ENCODE measurements around the gene NETO1.

NETO1 gene

DNA sequence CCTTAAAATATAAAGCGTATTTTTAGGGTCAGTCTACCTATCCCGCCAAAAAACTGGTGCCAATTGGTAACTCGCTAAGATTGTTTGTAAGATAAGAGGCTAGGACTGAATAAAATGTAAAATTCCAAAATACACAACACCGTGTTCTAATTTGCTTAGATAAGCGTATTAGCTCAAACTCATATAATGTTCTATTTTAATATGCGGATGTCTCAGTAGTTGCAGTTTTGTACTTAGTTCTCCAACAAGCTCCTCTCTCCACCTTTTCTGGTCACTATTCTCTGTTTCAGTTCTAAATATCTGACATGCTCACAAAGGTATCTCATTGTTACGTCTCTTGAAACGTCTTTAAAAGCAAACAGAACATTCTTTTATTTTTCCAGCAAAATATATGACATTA is 24.0 kb downstream of the NETO1 start:
- no peak for DNase-seq

DNA sequence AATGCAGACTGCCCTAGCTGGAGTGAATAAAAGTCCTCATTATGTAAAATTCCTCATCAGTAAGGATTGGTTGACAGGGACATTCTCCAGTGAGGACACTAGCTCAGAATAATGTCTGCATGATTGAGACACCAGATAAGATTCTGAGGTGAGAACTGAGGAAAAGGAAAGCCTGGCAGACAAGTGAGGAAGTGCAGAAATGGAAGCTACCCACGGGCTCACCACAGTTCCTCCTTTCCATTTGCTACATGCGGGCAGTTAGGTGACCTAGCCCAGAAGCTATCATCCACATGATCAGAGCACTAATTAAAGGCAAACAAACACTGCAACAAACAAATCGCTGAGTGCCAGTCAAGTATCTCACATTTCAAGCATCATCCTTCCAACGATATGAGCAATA is 27.7 kb downstream of the NETO1 start:
- no peak for DNase-seq

DNA sequence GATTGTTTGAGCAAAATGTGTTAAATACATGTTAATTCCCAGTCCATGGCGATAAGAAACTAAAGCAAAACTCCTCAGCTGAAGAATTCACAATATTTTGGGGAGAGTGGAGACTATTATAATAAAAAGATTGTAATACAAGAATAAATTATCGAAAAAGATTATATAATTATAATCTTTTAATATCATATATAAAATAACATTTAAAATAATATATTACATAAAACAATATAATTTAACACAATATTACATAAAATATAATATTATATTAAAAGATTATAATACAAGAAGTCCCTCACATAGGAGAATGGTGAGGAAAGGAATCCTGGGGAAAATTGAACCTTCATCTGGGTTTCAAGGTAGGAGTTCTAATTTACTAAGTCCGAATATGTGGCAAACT is 33.1 kb downstream of the NETO1 start:
- no peak for DNase-seq

DNA sequence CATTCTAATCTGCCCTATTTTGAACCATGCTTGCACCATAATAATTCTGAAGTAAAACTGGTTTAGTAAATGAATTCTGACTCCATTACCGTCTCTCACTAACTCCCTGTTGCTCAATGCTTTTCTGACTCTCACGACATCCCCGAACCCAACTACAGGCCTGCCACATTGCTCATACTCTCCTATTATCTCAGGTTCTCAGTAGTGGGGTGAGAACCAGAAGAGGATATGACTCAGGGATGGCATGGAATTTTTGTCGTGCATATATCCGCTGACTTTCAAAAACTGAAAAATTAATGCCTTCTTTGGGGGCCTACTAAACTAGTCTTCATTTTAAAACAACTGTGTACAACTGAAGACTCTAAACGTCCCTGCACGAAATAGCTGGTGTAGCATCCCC is 34.3 kb downstream of the NETO1 start:
- no peak for DNase-seq

DNA sequence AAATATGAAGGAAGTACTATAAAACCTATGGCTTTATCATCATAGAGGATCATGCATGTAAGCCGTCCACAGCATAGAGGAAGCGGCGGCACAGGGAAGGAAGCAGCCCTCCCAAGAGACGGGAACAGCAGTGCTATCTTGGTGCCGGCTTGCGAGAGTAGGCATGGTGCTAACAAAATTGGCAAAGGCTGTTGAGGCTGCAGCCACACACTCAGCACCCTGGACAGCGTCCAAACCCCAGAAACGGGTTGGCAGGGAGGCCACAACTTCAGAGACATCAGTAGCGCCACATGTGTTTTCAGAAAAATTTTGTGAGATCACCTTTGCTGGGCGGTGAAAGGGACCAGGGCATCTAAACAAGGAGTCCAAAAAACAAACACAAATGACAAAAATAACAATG is 37.7 kb downstream of the NETO1 start:
- no peak for DNase-seq

DNA sequence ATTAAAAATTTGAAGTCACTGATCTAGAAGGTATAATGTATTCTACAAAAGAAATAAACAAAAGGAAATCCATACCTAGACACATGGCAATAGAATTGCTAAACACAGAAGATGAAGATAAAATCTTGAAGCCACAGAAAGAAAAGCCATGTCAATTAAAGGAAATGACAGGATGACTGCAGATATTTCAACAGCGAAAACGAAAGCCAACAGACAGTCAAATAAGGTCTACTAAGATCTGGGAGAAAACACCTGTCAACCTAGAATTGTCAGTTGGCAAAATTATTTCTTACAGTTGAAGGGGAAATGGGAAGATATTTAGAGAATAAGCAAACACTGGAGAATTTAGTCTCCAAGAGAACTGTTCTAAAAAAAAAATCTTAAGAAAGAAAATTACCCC is 39.2 kb downstream of the NETO1 start:
- DNase-seq, result no peak

DNA sequence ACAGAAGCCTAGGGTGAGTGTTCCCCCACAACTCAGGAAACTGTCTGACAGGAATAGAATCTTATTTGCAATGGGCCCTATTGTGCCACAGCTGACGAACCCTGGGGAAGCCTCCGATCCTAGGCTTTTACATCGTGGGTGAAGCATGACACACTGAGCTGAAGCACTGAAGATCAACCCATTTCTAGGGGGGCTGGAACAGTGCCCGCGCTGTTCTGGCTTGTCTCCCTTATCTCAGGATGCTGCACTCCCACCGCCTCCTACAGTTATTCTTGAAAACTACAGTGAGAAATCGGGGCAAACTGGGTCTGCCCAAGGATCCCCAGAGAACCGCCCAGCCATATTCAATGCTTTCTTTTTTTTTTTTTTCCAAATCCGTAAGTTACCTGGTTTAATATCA is 41.1 kb downstream of the NETO1 start:
- DNase-seq, result no peak

DNA sequence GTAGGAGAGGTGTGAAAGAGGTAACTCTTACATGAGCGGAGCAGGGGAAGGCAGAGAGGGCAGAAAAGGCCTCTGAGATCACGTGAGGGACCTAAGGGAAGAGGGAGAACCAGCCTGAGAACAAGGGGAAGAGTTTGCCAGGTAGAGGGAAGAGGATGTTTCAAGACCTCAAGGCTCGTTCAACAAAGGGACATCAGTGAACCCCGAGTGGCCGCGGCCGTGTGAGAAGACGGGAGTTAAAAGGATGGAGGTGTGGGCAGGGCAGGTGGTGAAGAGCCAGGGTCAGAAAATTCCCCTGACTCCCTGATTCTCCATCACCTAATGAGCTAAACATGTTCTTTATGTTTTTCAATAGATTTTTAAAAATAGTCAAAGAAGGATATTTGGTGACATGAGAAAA is 44.4 kb downstream of the NETO1 start:
- no peak for DNase-seq

DNA sequence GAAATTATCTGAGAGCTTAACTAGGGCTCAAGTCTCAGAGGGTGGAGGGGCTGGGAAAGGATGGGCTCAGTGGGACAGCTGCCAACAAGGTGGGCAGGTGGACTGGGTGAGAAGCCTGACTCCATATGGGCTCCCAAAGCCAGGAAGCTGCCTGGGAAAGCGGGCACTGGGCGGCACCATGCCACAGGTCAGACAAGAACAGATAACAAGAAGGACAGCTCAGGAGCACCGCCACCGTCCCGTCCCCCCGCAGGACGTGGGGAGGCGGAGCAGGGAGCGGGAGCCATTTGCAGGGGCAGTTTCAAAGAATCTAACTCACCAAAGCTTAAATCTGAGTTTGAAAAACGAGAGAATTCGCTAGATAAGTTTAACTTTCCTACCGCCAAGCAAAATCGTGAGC is 45.6 kb downstream of the NETO1 start:
- no peak for DNase-seq

DNA sequence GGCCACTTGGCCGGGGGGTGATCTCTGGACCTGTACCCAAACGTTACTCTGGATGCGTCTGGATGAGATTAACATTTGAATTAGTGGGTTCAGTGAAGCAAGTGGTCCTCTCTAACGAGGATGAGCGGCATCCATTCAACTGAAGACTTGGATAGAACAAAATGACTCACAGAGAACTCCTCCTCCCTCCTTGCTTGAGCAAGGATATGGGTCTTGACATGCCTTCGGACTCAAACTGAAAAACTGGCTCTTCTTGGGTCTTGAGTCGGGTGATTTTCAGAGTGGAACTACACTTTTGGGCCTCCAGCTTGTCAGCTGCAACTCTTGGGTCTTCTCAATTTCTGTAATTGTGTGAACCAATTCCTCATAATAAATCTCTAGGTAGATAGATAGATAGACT is 47.2 kb downstream of the NETO1 start:
- no peak for DNase-seq

DNA sequence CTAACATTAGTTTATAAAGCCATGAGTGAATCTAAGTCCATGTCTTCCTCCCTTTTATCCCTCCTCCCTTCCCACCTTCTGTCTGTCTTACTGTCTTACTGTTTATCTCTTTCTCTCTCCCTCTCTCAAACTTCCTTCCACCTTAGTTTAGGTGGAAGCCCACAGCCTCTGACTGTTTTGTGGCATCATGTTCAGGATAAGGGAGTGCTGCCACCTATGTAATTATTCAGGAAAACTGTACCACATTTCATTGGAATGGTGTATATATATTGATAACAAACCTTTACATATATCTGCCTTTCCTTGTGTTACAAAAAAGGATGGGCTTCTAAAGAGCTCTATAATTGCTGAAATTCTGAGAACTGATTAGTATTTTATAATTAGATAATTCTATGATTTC is 48.7 kb downstream of the NETO1 start:
- no peak for DNase-seq

DNA sequence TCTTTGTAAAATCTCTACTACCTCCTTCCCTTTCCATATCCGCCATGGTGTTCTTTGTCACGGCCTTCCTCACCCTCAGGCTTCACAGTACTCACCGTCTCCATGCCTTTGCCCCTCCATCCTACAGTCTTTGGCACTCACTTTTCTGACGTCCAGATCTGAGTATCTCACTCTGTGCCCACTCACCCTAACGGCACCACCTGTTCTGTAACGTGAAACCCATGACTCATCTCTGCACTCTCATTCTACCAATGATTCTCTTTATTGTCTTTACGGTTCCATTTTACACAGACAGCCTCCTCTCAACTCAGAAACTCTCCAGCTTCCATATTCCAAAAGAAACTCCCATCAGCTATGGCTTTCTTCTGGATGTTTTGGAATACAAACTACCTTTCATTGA is 56.7 kb downstream of the NETO1 start:
- no peak for DNase-seq

DNA sequence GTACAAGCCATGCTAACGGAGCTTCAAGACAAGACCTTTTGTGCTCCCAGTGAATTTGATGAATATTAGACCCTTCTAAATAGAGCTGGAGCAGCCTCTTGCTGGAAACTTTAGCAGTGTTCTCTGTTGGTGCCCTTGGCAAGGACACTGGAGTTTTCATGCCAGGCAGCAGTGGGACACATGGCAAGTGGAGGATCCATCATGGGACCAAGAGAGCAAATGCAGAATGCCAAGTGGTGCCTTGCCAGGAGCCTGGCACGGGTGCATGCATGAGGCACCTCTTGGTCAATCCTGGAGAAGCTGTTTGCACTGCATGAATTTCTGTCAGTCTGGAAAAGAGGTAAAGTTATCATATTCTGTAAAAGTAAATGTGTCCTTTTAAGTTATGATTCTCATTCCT is 59.1 kb downstream of the NETO1 start:
- no peak for DNase-seq

DNA sequence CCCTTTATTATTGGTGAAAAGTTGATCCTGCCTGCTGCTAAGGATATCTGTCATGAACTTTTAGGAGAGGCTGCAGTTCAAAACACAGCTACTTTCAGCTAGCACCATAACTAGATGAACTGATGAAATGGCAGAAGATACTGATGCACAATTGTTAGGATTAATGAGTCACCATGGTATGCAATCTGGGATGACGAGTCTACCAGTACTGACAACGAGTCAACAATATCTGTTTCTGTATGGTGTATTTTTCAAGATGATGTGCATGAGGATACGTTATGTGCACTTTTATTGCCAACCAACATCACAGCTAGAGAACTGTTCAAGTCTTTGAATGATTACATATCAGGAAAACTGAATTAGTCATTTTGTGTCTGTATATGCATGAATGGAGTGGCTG is 68.7 kb downstream of the NETO1 start:
- DNase-seq, result no peak

DNA sequence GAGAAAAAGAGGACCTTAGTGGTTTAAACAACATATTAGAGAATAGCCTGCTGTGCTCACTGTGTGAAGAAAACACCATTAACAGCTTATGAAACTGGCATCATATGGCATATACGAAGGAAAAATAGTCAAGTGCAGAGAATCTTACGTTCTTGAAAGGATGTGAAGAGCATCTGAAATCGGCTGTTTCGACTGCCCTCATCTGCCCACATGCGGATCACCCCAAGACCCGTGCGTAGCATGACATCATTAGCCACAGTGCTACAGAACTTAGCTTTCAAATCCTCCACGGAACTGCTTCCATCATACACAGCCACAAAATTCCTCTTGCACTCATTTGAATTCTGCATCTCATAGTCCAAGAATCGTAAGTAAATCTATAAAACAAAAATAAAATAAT is 84.3 kb downstream of the NETO1 start:
- DNase-seq, result no peak

DNA sequence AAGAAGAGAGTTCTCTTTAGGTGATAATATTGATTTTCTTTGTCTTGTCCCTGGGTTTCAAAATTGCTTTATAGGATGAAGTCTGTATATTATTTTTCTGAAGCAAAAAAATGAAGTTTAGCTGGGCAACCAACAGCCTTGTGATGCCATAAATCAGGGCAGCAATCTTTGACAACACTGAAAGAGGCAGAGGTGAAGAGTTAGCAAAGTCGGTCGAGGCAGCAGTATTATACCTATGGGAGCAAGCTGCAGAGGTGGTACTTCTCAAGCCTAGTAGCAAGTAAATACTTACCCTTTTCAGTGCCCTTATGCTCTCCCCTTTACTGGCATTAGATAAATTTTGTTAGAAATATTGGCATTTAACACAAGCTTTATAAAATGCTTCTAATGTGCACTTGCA is 92.9 kb downstream of the NETO1 start:
- DNase-seq, result no peak

DNA sequence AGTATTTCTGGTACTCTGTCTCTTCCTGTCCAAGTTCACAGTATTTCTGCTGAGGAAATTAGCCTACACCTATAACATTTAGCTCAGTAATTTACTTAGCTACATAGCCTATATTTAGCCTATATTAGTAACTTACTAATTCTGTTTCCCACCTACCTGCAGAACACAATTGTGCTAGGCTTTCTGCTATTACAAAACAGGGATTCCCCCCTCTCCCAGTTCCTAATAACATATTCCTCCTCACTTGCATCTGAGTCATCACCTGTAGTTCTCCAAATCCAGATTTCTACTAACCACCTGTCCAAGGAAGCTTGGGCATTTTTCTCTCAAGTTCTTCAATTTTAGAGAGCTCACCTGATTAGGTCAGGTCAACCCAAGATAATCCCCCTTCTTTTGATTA is 94.9 kb downstream of the NETO1 start:
- no peak for DNase-seq

DNA sequence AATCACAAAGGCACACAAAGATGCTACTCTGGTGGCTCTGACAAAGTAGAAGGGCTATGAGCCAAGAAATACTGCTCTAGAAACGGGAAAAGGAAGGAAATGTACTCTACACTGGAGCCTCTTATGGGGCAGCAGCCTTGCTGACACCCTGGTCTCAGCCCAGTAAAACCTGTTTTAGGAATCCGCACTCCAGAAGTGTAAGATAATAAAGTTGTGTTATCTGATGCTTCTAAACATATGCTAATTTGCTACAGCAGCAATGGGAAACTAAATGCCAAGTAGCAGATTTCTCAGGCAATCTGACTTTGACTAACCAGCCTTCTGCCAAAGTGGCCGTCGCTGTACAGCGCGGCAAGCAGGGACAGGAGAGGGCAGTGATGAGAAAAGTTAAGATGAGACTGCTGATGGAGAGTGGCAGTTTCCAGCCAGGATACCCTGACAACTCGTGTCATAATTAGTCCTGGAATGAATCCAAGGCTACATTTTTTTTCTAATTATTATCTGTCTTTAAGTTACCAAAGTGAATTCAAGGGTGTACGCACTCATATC is 99.0 kb downstream of the NETO1 start:
- DNase-seq, result no peak

DNA sequence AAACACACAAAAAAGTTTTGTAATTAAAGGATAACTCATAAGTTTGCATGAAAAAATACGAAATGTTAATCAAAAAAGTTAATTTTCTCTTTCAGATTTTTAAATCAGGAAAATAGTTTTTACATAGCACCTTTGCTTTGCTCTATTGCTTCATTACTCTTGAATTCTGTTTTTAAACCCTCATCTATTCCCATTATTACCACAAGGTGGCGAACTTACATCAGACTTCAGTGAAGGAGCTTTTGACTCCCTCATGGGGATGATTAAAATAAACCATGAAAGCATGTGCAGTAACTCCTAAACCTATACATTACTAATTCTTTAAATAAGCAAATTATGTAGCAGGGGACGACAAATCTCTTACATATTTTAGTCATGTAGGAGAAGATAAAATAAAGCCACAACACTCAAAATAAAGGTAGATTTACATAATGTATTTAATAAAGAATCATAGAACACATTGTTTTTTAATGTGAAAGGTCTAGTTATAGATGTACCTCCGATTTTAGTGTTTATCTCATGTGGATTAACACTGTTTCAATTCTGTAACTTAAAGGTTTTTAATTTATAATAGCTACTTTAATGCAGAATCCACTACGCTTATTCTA is 105.2 kb downstream of the NETO1 start:
- DNase-seq, result no peak

DNA sequence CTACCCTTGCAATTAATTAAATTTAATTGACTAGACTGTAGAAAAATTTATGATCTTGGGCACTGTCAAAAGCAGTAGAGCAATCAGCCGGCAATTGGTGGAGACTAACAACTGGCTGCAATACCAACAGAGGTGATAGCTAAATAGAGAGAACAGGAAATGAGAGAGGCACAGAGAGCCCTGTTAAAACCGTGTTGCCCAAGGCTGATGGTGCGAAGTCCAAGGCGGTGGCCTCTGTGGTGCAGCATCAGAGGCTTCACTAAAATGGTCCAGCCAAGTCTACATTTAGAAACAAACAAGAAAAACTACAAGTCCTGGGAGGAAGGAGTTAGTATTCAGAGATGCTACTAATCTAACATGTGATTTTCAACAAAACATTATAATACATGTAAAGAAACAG is 115.6 kb downstream of the NETO1 start:
- DNase-seq, result no peak

DNA sequence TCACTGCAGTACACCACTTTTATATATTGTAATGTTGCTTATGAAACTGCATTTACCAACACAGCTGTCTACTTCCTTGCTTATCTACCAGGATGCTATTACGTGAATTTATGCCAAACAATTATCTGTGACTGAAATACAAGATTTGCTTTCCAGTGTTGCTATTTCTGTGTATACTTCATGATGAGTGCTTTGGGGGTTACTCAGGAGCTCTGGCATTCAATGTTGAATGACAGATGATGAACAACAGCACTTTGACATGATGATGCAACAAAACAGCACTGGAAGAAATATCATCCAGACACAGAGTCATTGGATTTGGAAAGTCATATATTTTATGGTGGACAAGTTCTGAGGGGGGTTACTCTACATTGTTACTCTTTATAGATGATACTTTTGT is 125.8 kb downstream of the NETO1 start:
- no peak for DNase-seq

DNA sequence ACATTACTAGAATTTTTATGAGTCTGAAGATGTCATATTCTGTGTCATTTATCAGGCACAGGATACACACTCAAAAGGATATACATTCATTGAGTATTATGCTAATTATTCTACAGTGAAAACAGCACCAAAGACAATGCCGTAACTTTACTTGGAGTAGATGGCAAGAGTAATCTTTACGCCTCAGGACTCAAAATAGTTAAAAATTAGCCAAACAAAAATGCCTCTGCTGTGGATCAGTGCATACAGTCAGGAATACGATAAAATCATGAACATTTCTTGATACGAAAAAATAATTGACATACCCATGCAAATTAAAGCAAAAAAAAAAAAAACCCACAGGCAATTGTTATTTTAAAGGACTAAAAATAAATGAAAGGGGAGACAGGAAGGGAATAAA is 129.7 kb downstream of the NETO1 start:
- no peak for DNase-seq

DNA sequence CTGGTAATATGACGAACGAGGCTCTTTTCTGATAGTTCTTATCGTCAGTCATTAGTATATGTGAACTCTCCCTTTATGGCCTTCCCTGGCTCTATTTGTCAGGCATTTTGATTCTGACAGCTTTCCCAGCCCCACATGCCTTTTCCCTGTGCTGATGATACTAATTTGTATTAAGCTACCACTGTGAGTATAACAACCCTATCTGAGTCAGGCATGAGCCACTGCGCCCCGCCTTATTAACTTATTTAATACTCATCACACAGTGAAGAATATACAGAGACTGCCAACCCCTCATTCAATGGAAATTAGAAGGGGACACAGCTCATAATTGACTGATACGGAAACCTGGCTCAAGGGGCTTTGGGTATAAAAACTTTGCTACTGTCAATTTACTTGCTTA is 140.0 kb downstream of the NETO1 start:
- DNase-seq, result no peak

DNA sequence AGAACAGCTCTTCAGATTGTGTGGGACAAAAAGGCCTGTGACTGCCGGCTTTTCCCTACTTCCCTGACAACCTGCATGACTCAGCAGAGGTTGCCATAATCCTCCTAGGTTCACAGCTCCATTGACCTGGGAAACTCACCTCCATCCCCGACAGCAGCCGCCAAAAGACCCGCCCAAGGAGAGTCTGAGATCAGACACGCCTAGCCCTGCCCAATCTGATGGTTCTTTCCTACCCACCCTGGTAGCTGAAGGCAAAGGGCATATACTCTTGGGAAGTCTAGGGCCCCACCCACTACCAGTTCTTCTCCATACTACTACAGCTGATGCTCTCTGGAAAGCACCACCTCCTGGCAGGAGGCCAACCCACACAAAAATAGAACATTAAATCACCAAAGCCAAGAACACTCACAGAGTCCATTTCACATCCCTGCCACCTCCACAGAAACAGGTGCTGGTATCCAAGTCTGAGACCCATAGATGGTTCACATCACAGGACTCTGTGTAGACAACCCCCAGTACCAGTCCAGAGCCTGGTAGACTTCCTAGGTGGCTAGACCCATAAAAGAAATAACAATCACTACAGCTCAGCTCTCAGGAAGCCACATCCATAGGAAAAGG is 140.6 kb downstream of the NETO1 start:
- DNase-seq, result no peak

DNA sequence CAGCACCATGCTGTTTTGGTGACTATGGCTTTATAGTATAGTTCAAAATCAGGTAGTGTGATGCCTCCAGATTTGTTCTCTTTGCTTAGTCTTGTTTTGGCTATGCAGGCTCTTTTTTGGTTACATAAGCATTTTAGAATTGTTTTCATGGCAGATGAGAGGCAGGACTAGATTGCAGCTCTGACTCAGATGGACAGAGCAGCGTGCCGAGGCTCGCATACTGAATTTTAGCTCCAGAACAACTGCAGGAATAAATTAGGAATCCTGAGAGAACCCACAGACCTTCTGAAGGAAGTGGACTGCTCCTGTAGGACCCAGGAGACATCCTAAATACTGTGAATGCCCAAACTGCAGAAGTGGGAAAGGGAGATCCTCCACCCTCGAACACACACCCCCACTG is 141.6 kb downstream of the NETO1 start:
- no peak for DNase-seq
